ENCODE measurements around the gene BABAM2. TPM values are rescaled to one million over a fixed set of nuclear protein-coding genes. Genes with fewer than 3 reads are reported as not detected.

The BABAM2 gene
- total and polyA plus RNA-seq, 10 of the 15 experiments (the other 5 are each of a cell fraction or from before 2014, with no cell fraction given) = 30.7 to 59.9 (median 44.5) TPM

- FAIRE-seq (no peak), ATAC-seq (no peak), DNase-seq (ENCODE audit: low read depth, low spot score) (no peak)
- H3K79me2 ChIP-seq (ENCODE audit: control insufficient read depth, insufficient read depth, low read length) = no peaks in the 10 kb centered on the region
- ChIA-PET POLR2A (no interaction called here), CTCF (interaction anchor here (1.7 kb wide), 1 partner anchor 418 kb away, joined by 3 read pairs; no protein-coding TSS in a partner anchor), RAD21 (ENCODE audit: unreplicated experiment) (no interaction called here), SMC1A (ENCODE audit: uncharacterized antibody, unreplicated experiment) (no interaction called here)
- H3K27ac ChIP-seq (ENCODE audit: control insufficient read depth, insufficient read depth) = no peak overlapping the region
- no peaks in the 10 kb centered on the region for H3K27me3 ChIP-seq (replicated peaks in 1 of 2; ENCODE audit: control insufficient read depth in 2 of 2, insufficient read depth in 2 of 2, low read length in 1 of 2)
- no TSS peak for BruUV-seq (replicated peaks)
- H3K4me3 ChIP-seq = no peak overlapping the region
- in situ Hi-C loops (cut with MboI) = no loop called here
- no peaks in the 10 kb centered on the region for H3K36me3 ChIP-seq (ENCODE audit: control insufficient read depth in 2 of 2, insufficient read depth in 2 of 2, low read length in 1 of 2)
- no peaks in the 10 kb centered on the region for H3K4me1 ChIP-seq (ENCODE audit: control insufficient read depth, insufficient read depth, low read length)
- H3K9ac ChIP-seq (ENCODE audit: control insufficient read depth, insufficient read depth, low read length) = no peak overlapping the region
- no peak overlapping the region for H3K4me2 ChIP-seq (ENCODE audit: control insufficient read depth, insufficient read depth)
- no peaks in the 10 kb centered on the region for H3K9me3 ChIP-seq (replicated peaks; ENCODE audit: control insufficient read depth, insufficient read depth, low read length)
- WGBS (ENCODE audit: insufficient coverage, insufficient replicate concordance, low lambda C conversion rate, missing lambda C conversion rate) = 39% methylated on average over 1 of the region's 1 CpG
- intact Hi-C loops (cut with micrococcal nuclease; ENCODE audit: unreplicated experiment) = no loop called here
- H4K20me1 ChIP-seq (ENCODE audit: control insufficient read depth, insufficient read depth) = no peaks in the 10 kb centered on the region
- H2AFZ ChIP-seq (ENCODE audit: control insufficient read depth, low read depth, low read length) = no peak overlapping the region
- TF ChIP-seq ZNF622 (IDR thresholded peaks at IDR 0.05) (no peak), CUX1 (IDR thresholded peaks at IDR 0.05; ENCODE audit: insufficient replicate concordance, low read depth, low read length) (no peak), E4F1 (IDR thresholded peaks at IDR 0.05; ENCODE audit: borderline replicate concordance, partially characterized antibody) (no peak), MYB (IDR thresholded peaks at IDR 0.05; ENCODE audit: borderline replicate concordance, low read depth, low read length) (no peak), ZSCAN29 (IDR thresholded peaks at IDR 0.05) (no peak), CEBPB (IDR thresholded peaks at IDR 0.05; ENCODE audit: borderline replicate concordance in 1 of 2, low read depth in 2 of 2, low read length in 2 of 2) (no peak), PAX5 (IDR thresholded peaks at IDR 0.05; ENCODE audit: borderline replicate concordance, low read depth, low read length) (no peak), EGR1 (IDR thresholded peaks at IDR 0.05; ENCODE audit: borderline replicate concordance in 1 of 2, low read depth in 2 of 2, low read length in 2 of 2) (no peak), MAX (IDR thresholded peaks at IDR 0.05; ENCODE audit: low read depth, low read length) (no peak), YBX1 (IDR thresholded peaks at IDR 0.05) (no peak), RELB (IDR thresholded peaks at IDR 0.05; ENCODE audit: low read depth) (no peak), PKNOX1 (IDR thresholded peaks at IDR 0.05) (no peak), CBFB (IDR thresholded peaks at IDR 0.05; ENCODE audit: low read depth) (no peak), RB1 (IDR thresholded peaks at IDR 0.05; ENCODE audit: borderline replicate concordance) (no peak)
These were observed 211.9 kb downstream of the BABAM2 start for GRCh38 chr2:28102455-28102874.
